Measurements from ENCODE around the gene HCRTR2. TPM values are rescaled to one million over a fixed set of nuclear protein-coding genes. Genes with fewer than 3 reads are reported as not detected.

Gene HCRTR2
- total RNA-seq = not detected in 2 replicates

GRCh38 chr6:55174211-55175026, at the start of gene HCRTR2:
Gene HCRTR2, plus strand, starts transcription at chr6:55174515. Its CDS starts 73 bp downstream, at chr6:55174588.

GRCh38 chr6:55327169-55327568, 152.9 kb downstream of the HCRTR2 start, which contains the start of gene GFRAL:
Gene GFRAL, plus strand, starts transcription at chr6:55327469. Its CDS starts 86 bp downstream, at chr6:55327555.

Other genes with a start within 250 kb of the HCRTR2 start
- gene GFRAL, start 153.0 kb downstream of the HCRTR2 start, total RNA-seq = not detected in 2 replicates